ENCODE data around the gene EID3.

EID3 gene

DNA sequence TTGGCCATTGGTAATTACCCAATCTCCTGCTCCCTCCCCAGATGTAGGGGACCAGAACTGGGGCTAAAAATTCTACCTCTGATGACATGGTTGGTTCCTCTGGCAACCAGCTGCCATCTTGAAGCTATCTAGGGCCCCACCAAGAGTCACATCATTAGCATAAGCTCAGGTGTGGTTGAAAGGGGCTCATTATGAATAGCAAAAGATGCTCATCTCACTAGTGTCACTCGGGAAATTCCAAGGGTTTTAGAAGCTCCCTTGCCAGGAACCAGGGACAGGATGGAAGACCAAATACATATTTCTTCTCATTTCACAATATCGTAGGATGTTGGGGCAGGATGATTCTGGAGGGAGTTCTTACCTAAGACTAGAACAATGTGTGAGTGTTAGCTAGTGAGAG lies 38.6 kb downstream of the EID3 start:
- DNase-seq = no peak

DNA sequence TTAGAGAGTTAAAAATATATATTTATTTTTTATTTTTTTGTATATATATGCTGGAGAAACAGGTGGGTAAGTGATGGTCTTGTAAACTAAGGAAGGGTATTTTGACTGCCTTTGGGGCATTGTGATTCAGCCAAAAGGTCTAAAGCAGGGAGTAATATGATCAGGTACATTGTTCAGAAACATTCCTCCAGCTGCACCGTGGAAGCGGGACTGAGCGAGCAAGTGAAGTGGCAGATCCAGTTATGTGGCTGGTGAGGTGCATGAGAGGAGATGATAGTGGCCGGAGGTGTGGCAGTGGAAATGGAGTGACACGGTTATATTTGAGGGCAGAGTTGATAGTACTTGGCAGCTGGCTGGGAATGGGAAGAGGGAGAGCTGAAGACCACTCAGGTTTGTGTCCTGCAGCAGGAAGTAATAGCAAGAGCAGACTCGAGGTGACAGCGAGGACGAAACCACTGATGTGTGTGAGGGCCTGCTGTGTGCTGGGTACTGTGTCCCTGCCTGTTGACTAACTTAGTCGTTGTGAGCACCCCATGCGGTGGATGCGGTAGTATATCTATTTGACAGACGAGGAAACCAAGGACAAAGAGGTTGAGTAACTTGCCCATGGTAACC lies 39.2 kb downstream of the EID3 start:
- DNase-seq = no peak

DNA sequence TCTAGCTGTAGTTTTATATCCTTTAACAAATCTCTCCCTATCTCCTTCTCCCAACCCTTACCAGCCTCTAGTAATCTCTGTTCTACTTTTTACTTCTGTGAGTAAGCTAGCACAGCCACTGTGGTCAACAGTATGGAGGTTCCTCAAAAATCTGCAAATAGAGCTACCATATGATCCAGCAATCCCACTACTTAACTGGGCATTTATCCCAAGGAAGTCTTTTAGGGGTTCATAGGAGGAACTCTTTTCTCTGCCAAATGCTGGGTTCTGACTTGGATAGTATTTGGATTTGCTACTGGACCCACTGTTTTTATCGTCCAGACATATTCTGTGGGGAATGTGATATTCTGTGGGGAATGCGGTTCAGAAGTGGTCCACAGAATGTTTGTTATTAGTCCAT lies 41.1 kb downstream of the EID3 start:
- DNase-seq = no peak

DNA sequence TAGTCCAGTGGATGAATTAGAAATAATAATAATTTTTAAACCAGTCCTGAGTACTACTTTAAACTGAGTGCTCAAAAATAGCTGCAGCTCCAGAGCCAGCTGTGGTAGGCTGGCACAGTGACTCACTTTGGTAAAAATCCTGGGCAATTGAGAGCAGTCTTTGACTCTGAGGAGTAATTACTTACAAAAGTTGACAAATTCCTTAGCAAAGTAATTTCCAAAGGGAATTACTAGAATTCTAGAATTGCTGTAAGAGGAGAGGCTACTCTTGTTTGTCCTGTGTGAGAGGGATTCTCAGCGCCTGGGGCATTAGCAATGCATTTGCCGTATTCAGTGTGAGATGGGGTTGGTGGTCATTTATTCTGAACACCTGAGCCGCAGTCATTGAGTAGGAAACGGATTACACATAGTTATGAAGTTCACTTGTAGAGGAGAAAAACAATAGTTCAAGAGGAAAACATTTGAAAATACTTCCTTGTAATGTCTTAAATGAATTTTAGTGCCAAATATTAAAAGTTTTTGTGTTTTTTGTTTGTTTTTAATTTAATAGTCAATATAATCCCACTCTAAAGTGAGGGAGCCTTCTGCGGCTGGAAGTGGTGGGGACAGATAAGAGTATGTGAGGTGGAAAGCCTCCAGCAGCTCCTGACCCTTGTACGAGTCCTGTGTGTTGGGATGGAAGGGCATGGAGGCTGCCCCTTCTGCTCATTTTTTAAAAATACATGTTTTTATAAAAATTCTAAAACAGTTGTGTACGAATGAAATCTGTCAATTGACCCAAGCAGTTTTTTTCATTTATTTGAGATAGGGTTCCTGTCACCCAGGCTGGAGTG lies 41.9 kb downstream of the EID3 start:
- no peak for DNase-seq

DNA sequence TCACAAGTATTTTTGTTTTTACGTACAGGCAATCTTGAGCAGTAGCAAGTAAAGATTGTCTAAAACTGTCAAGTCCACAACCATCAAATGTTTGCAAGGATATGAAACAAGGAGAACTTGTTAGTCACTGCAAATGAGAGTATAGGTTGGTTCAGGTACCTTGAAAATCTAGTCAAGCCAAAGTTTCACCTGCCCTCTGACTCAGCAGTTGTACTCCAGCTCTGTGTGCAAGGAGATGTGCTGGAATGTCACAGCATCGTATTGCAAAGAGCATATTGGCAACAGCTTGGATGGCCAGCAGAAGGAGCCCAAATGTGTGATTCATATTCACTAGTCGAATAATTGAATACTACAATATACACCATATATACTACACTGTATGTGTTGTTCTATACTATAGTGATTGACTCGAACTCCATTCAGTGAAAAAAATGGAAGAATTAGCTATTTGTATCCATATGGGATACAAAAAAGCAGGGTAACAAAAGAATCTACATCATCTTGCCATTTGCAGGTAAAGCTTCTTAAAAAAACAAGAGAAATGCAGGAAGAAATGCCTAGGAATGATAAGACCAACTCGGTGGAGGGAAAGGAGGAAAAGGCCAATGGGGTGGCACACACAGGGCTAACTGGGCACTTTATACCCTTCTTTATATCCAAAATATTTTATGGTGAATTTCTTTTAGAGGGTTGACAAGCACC lies 44.0 kb downstream of the EID3 start:
- DNase-seq = no peak

DNA sequence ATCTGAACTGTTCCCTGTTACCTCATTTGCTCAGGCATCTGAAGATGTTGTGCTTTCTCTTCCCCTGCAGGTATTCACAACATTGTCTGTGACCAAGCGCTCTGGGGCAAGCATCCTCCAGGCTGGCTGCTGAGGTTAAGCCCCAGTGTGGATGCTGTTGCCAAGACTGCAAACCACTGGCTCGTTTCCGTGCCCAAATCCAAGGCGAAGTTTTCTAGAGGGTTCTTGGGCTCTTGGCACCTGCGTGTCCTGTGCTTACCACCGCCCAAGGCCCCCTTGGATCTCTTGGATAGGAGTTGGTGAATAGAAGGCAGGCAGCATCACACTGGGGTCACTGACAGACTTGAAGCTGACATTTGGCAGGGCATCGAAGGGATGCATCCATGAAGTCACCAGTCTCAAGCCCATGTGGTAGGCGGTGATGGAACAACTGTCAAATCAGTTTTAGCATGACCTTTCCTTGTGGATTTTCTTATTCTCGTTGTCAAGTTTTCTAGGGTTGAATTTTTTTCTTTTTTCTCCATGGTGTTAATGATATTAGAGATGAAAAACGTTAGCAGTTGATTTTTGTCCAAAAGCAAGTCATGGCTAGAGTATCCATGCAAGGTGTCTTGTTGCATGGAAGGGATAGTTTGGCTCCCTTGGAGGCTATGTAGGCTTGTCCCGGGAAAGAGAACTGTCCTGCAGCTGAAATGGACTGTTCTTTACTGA lies 44.9 kb downstream of the EID3 start:
- no peak for DNase-seq

DNA sequence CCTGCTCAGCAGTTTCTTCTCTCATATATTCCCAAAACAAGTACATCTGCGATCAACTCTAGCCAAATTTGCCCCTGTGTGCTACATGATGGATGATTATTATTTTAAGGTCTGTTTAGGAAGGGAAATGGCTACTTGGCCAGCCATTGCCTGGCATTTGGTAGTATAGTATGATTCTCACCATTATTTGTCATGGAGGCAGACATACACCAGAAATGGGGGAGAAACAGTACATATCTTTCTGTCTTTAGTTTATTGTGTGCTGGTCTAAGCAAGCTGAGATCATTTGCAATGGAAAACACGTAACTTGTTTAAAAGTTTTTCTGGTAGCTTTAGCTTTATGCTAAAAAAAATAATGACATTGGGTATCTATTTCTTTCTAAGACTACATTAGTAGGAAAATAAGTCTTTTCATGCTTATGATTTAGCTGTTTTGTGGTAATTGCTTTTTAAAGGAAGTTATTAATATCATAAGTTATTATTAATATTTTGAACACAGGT lies 45.5 kb downstream of the EID3 start:
- DNase-seq = no peak

DNA sequence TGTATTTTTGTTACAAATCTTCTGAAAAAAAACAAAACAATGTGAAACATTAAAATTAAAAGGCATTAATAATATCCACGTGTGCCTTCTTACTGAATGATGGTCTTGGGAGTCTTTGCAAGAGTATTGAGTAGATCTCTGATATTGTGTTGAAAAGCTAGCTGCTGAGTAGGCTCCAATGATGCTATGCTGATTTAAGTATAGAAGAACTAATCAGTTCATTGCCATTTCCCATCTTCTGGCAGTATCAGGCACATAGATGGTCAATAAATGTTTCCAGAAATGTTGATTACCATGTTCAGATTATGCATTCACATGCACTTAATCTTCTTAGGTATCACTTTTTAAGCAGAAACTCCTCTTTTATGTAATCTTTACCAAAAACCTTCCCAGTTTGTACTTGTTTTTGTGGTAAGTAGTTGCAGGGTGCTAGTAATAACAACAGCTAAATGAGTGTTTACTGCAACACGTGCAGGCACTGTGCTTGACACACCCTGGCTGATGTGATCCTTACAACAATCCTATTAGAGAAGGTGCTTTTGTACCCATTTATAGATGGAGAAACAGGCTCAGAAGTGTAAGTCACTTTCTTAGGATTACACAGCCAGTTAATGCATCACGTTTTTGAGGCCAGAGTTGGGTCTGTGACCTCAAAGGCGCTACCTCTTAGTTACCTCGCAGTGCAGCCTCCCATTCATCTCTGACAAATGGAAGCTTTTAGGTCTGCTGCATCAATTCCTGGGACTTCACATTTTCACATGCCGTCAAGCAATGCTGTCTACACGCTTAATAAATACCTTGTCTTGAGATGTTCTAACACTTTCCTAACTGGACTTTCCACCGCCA lies 46.9 kb downstream of the EID3 start:
- no peak for DNase-seq

DNA sequence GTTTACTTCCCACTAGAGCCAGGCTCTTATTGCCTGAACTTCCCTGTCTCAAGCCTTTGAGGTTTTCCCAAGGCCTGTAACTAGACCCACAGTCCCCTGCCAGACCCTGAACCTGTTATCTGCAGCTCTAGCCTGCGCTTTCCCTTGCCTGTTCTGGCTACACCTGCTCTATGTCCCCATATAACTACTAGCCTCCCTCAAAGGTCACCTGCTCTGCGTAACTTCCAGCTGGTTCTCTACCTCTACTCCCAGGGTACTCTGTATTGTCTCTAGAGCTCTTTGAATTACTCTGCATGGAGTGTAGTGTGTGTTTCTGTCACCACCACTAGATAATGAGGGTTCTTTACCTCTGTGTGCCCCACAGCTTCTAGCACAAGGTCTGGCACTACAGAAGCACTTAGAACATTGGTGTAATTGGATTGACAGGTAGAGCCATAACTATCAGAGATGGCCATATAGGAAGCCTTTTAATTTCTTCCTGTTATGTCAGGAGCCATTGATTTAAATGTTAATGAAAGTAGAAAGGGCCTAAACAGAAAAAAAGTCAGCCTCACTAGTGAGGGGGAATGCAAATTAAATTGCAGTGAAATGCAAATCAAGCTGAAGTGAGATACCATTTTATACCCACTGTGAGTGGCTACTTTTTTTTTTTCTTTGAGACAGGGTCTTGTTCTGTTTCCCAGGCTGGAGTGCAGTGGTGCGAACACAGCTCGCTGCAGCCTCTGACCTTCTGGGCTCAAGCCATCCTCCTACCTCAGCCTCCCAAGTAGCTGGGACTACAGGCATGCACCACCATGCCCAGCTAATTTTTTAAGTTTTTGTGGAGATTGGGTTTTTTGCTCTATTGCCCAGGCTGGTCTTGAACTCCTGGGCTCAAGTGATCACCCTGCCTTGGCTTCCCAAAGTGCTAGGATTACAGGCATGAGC lies 47.8 kb downstream of the EID3 start:
- DNase-seq = no peak

DNA sequence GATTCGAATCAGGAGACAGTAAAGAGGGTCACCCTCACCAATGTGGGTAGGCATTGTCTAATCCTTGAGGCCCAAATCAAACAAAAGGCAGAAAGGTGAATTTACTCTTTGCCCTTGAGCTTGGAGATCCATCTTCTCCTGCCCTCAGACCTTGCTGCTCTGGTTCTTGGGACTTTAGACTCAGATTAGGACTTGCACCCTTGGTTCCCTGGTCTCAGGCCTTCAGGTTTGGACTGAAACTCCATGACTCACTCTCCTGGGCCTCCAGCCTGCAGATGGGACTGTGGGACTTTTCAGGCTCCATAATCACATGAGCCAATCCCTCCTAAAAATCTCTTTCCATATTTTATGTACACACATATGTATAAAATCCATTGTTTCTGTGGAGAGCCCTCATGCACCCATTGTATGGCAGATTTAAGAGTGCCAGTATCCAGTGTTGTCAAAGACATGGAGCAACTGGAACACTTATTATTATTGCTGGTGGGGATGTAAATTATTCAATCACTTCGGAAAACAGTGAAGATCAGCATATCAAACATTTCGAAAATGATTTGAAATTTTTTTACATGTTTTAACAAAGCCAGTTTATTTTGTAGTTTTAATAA lies 48.7 kb downstream of the EID3 start:
- no peak for DNase-seq

DNA sequence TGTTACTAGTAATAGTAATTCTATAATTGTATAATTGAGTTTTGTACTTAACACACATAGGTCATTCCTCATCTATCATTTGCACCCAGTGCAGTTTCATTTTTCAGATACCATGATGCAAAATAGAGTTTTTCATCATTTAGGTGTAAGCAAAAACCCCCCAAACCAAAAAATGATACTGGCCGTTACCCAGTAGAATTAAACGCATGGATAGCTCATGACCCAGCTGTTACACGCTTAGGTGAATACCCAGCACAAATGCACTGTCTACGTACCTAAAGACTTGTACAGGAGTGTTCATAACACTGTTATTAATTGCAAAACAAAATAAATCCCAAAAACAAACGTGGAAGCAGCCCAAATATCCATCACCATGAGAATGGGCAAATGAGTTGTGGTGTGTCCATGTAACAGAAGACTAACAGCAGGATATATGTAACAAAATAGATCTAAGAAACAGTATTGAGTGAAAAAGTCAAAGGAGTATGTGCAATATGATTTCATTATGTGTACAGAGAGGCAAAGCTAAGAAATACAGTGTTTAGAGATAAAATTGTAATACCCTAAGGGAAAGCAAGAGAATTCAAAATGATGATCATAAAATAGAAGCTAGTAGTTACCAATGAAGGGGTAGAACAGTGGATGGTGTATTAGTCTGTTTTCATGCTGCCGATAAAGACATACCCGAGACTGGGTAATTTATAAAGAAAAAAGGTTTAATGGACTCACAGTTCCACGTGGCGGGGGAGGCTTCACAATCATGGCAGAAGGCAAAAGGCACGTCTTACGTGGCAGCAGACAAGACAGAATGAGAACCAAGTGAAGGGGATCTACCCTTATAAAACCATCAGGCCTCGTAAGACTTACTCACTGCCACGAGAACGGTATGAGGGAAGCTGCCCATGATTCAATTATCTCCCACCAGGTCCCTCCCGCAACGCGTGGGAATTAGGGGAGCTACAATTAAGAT lies 49.8 kb downstream of the EID3 start:
- no peak for DNase-seq

DNA sequence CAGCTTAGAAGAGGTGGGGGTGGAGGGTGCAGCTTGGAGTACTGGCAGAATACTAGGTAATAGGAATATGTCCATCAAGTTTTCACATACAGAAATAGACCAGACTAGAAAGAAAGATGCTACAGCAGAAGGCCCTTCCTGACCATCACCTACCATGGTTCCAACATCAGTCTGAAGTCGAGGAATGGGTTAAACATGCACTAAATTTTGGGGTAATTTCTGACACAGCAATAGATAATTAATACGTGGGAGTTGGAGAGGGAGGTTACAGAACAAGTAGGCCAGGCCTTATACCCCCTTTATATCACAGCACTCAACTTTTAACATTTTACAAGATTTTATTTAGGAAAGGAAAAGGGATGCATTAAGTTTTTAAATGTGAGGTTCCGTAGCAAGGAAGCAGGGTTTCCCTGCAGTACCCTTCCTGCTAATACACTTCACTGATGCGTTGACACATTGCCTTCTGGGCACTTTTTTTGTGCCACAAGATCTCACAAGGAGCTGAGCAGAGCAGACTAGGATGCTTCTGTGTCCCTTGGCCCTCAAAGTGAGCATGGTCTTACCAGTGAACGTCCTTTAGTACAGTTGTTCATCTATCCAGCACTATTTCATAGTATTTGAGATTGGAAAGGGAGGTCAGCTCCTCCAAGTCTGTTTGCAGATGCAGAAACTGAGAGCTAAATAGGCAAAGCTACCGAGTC lies 50.8 kb downstream of the EID3 start:
- no peak for DNase-seq
